NCI-H2196 (cell line): ENCODE data around the gene EXOSC9.

Experiments
- DNase-seq: peaks from one replicate; lab custom pipeline; 2025; ENCODE audit not compliant: unreplicated experiment; lab: John Stamatoyannopoulos, UW

Gene EXOSC9

GRCh38 chr4:121788896-121789295, 12.2 kb upstream of the EXOSC9 start:
- DNase-seq, result no peak

GRCh38 chr4:121789455-121789854, 11.7 kb upstream of the EXOSC9 start:
- no peak for DNase-seq

DNA sequence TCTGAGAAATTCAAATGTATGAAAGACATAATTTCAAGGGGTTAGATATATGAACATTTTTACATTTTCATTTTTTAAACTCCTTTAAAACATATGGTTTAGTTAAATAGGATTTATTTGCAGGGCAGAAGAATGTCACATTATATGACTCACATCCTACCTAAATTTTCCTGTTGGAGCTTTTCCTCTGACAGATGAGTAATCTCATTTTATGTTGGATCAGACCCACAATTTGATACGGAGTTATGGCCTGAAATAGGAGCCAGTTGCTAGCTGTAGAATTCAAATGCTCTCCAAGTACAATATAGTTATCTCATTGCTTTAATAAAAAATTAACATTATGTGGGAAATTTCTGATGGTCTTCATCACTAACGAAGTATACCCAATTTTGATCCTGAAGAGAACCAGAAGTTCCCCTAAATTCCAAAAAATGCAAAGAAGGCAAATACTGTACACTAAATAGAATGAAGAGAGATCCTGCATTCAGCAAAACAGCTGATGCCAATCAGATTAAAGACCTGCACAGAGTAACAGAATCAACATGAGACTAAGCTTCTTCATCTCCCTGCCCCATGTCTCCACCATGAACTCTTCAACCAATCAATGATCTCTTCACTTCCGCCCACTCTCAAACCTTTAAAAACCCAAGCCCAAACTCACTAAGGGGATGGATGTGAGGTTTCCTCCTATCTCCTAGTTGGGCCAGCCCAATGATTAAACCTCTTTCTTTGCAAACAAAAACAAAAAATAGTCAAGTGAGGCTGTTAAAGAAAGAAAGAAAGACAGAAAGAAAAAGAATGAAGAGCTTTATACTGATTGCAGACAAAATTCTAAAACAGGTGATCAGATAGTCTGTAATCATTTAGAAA, 10.9 kb upstream of the EXOSC9 start:
- DNase-seq, result no peak

GRCh38 chr4:121790976-121791375, 10.1 kb upstream of the EXOSC9 start:
- no peak for DNase-seq

DNA sequence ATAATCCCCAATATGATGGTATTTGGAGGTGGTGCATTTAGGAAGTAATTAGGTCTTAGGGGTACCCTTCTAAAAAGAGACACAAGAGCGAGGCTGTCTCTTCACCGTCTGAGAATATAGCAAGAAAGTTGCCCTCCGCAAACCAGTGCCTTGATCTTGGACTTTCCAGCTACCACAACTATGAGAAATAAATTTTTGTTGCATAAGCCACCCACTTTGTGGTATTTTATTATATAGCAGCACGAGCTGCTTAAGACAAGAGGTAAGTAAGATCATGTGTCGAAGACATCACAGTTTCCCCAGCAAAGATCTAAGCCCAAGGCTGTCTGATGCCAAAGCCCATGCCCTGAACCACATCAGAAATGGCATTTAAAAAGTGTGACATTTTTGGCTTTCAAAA, 9.6 kb upstream of the EXOSC9 start:
- no peak for DNase-seq

GRCh38 chr4:121792966-121793365, 8.2 kb upstream of the EXOSC9 start:
- DNase-seq, result no peak

GRCh38 chr4:121794505-121795188, 6.5 kb upstream of the EXOSC9 start:
- no peak for DNase-seq

- no peak for DNase-seq
Measured at GRCh38 chr4:121796283-121796682, 4.8 kb upstream of the EXOSC9 start.

DNA sequence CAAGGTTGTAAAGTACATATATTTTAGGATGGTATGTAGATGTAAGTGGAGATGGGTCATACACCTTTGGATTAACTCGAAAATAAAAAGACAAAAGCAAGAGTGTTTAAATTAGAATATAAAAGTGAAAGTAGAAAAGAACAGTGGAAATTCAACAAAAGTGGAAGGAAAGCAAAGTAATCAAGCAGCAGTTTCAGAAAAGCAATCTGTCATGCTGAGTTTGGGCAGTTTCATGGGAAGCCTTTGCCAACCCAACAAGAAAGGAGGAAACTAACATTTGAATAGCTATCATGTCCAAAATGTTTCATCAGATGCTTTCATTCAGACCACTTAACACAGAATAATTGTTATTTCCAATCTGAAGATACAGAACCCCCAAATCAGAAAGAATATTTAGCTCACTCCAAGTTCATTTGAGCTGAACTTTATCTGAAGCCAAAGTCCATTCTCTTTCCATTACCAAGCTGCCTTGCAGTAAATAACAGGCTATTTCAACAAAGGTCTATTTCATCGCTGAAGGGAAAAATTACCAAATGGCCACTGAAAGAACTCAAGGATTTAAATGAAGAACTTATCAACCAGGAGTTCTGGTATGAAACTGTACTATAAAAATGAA, 1.8 kb upstream of the EXOSC9 start:
- no peak for DNase-seq

- DNase-seq, result no peak
Measured at GRCh38 chr4:121799867-121800501, 1.1 kb upstream of the EXOSC9 start.

GRCh38 chr4:121800638-121800960, 524 bp upstream of the EXOSC9 start:
- DNase-seq, result no peak

DNA sequence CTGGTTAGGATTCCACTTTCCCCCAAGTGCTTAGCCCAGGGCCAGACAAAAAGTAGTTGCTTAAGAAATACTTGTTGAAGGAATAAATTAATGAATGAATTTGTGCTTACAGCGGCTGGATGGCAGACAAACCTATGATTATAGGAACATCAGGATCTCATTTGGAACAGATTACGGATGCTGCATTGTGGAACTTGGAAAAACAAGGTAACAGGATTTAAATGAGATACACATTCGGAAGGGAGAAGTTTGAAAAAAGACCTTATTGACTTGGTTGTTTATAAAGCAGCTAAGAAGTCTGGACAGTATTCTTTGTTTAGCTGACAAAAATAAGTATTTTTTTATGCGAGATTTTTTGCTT, 572 bp downstream of the EXOSC9 start:
- no peak for DNase-seq

- no peak for DNase-seq
Measured at GRCh38 chr4:121806411-121806810, 5.3 kb downstream of the EXOSC9 start.

GRCh38 chr4:121811122-121811521, 10.0 kb downstream of the EXOSC9 start:
- DNase-seq, result no peak

DNA sequence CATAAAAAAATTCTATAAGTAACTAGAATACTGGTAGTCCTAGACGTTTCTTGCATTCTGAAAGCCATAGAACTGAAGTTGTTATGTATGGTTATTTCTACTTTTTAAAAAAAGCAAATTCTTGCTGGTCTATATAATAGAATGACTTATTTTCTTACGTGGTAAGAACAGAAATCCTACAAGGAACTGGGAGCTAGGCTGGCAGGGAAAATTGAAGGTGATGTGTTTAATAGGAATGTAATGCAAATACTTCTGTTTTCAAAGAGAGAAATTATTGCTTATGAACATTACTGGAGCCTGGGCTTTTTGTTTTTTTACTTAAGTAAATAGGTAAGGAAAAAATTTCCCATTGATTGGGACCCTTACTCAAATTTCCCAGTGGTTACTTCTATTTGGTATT, 13.6 kb downstream of the EXOSC9 start:
- no peak for DNase-seq

DNA sequence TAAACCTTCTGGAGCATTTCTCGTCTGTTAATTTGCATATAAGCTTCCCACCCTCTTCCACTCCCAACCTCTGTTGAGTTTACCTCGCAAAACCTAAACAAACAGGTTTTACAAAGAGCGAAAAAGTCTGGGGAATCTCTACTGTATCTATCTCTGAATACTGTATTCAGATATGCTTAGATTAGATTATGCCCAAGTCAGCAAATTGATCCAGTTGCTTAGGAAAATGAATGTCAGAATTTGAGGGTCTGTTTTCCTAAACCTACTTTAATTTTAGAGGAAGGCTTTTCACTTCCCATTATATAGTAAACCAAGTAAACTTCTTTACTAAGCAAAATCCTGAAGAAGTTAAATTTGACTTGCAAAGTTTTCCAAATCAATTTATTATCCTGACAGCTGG, 15.9 kb downstream of the EXOSC9 start:
- no peak for DNase-seq

- no peak for DNase-seq
Measured at GRCh38 chr4:121817701-121818100, 16.6 kb downstream of the EXOSC9 start.

GRCh38 chr4:121818215-121818614, 17.1 kb downstream of the EXOSC9 start:
- no peak for DNase-seq

DNA sequence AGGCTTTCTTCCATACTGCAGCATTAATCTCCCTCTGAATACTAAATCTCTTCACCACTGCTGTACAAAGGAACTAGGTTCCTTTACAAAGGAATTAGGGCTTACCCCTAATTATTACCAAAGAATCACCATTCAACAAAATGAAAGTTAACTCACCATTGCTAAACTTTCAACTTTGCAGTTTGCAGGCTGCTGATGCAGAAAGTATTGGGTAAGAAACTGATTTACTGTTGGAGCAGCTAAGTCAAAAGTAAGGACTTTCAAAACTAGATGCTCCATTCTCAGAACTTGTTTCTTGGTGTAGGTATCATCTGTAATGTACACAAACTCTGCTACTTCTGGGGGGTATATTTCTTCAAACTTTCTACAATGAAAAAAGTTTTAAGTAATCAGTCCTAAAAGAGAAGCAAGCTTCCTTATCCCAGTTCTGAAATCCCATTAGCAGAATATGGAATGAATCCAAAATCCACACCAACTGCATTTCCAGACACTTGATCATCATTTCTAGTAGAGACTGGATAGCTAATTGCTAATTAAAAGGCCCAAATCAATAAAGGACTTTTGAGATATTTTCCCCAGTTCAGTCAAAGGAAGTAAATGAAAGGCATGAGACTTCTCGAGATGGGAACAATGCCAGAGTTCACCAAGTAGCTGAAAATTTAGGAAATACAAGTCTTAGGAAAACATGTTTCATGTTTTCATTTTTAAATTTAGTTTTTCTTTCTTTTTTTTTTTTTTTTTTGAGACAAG, 18.3 kb downstream of the EXOSC9 start:
- DNase-seq, result no peak

- no peak for DNase-seq
Measured at GRCh38 chr4:121822047-121822446, 20.9 kb downstream of the EXOSC9 start.
